Suprapubic skin (tissue), 3 donors: ENCODE results near the gene UGDH.

Experiments used
- CTCF ChIP-seq, 2 donors: fragments of 200-600 bp in 1 of 2; fragments of 450-650 bp in 1 of 2; sonication (generic) in 1 of 2; IDR thresholded peaks; one replicate each; pipeline ENCODE4 v1.5.1; 2016 to 2019; ENCODE audit warnings: antibody characterized with exemption in 2 of 2, mild to moderate bottlenecking in 1 of 2, moderate library complexity in 1 of 2
- POLR2A ChIP-seq, 2 donors: fragments of 450-650 bp; IDR thresholded peaks; one replicate each; pipeline ENCODE4 v1.6.1; 2017; ENCODE audit warnings: antibody characterized with exemption in 2 of 2, mild to moderate bottlenecking in 2 of 2, moderate library complexity in 2 of 2

- TF ChIP-seq CTCF (IDR thresholded peaks at IDR 0.05) (no peak), POLR2A (IDR thresholded peaks at IDR 0.05) (no peak)
Observed at GRCh38 chr4:39453738-39454137, 73.5 kb downstream of the UGDH start.
